PC-3 (cell line): ENCODE measurements around the gene PLCB4.

Experiments
- CTCF ChIP-seq: fragments of 300-600 bp; sonication (generic); conservative IDR thresholded peaks from 2 replicates; pipeline ENCODE4 v1.5.1; 2017; ENCODE audit warnings: antibody characterized with exemption, low read depth, mild to moderate bottlenecking, low read length
- EZH2 ChIP-seq: fragments of 300-600 bp; sonication (generic); IDR thresholded peaks from one replicate; pipeline ENCODE4 v1.6.1; 2017; ENCODE audit warnings: antibody characterized with exemption, mild to moderate bottlenecking, low read length; ENCODE audit not compliant: unreplicated experiment
- EZH2phosphoT487 ChIP-seq: fragments of 300-600 bp; sonication (generic); IDR thresholded peaks from 2 replicates; pipeline ENCODE4 v1.6.1; 2018; ENCODE audit warnings: mild to moderate bottlenecking, antibody characterized with exemption, low read length, borderline replicate concordance

- TF ChIP-seq CTCF (no peak), EZH2 (no peak), EZH2phosphoT487 (no peak)
These were observed 283.9 kb downstream of the PLCB4 start for GRCh38 chr20:9352739-9353138.
